Skin epidermis (tissue), 12 donors: ENCODE results near the gene C1QTNF12.

Source experiments
- H3K27ac ChIP-seq, 21 experiments: fragments of 200-600 bp; sonication (generic) in 11 of 21; one replicate each; pipeline ENCODE4 v1.5.0; 2020; ENCODE audit warnings: mild to moderate bottlenecking in 3 of 21, inconsistent platforms in 2 of 21, moderate library complexity in 2 of 21
- H3K4me3 ChIP-seq, 7 experiments: fragments of 200-600 bp; sonication (generic) in 2 of 7; one replicate each; pipeline ENCODE4 v1.5.0; 2020; ENCODE audit warnings: inconsistent platforms in 2 of 7, mild to moderate bottlenecking in 2 of 7, moderate library complexity in 1 of 7

Gene C1QTNF12

GRCh38 chr1:1246577-1247340, at the start of gene C1QTNF12:
Gene C1QTNF12 (minus strand): TSS chr1:1246722. CDS start chr1:1246690, 32 bp downstream.
- peak within 1 kb of the TSS in 2 of 7 experiments; percentile 12 to 34 for H3K4me3 ChIP-seq
- peak within 1 kb of the TSS in 5 of 21 experiments; percentile 8 to 65 (median 51) for H3K27ac ChIP-seq

- no peak overlapping the region for H3K4me3 ChIP-seq
- no peak overlapping the region for H3K27ac ChIP-seq
Observed at GRCh38 chr1:1295154-1295923, 48.8 kb upstream of the C1QTNF12 start.

DNA sequence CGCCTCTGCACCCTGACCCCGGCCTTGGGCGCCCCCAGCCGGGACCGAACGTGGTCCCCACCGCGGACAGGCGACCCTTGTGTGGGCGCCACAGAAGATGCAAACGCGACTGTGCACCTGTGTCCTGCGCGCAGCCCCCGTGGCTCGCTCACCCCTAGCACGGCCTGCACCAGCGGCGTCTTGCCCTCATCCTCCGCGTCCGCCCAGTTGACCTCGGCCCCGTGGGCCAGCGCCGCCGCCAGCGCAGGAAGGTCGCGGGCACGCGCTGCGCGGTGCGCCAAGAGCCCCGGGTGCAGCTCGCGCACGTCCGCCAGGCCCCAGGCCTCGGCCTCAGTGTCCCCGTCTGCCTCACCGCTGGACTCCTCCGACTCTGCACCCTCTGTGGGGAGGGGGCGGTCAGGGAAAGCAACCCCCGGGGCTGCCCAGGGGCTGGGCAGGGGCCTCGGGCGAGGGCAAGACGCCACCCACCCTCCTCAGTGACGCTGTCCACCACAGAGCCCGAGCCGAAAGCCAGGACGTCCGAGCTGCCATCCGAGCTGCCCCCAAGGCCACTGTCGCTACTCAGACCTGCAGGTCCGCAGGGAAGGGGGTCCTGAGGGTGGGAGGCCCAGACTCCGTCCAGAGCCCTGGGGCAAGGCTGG, 47.8 kb upstream of the C1QTNF12 start:
- Histone ChIP-seq H3K27ac (no peak overlapping the region), H3K4me3 (no peak overlapping the region)

GRCh38 chr1:1293263-1294249, 47.0 kb upstream of the C1QTNF12 start:
- H3K27ac ChIP-seq: no peak overlapping the region
- H3K4me3 ChIP-seq: no peak overlapping the region

GRCh38 chr1:1292851-1293250, 46.3 kb upstream of the C1QTNF12 start:
- no peak overlapping the region for H3K27ac ChIP-seq
- no peak overlapping the region for H3K4me3 ChIP-seq

- H3K4me3 ChIP-seq: no peak overlapping the region
- H3K27ac ChIP-seq: no peak overlapping the region
Observed at GRCh38 chr1:1292442-1292779, 45.9 kb upstream of the C1QTNF12 start.

DNA sequence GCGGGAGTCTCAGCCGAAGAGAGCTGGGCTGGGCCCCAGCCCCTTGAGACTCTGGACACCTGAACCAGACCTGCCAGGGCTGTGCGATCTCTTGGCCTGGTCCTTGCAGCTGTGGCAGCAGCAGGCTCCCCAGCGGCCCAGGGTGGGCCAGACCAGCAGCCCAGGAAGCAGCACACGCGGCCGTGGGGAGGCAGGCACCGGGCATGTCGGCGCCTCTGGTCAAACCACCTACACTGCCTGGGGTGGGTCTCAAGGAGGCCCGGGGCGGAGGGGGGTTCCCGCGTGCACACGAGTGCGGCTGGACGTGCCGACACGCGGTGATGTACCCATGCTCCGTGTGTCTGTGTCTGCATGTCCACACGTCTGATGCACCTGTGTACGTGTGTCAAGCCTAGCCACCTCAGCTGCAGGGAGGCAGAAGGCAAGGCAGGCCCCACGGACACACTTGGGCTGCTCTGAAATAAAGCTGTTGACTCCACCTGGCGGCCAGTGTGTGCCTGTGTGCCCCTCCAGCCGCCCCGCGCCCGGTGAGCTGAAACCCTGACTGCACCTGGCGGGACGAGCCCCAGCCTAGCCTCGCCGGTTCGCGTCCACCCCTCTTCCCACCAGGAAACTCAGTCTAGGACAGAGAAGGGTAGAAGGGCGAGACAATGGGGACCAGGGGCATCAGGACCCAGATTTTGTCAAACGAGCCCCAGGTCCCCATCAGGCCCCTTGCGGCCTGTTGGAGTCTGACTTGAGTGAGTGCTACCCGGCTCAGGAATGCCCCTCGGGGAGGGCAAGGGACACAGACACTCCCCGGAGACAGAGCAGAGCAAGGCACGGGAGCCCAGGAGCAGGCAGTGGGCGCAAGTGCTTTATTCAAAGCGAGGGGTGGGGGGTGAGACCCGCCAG, 45.3 kb upstream of the C1QTNF12 start:
- no peak overlapping the region for H3K4me3 ChIP-seq
- no peak overlapping the region for H3K27ac ChIP-seq

DNA sequence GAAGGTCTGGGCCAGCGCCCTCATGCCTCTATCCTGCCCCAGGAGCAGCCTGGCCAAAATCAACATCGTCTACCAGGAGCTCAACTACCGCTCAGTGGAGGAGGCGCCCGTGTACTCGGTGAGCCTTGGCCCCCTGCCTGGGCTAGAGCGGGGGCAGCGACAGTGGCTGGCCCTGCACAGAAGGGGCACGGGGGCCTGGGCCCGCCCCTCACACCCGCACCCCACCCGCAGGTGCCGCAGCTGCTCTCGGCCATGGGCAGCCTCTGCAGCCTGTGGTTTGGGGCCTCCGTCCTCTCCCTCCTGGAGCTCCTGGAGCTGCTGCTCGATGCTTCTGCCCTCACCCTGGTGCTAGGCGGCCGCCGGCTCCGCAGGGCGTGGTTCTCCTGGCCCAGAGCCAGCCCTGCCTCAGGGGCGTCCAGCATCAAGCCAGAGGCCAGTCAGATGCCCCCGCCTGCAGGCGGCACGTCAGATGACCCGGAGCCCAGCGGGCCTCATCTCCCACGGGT, 44.6 kb upstream of the C1QTNF12 start:
- no peak overlapping the region for H3K27ac ChIP-seq
- H3K4me3 ChIP-seq: no peak overlapping the region

GRCh38 chr1:1290238-1290731, 43.8 kb upstream of the C1QTNF12 start:
- H3K27ac ChIP-seq: no peak overlapping the region
- H3K4me3 ChIP-seq: no peak overlapping the region

DNA sequence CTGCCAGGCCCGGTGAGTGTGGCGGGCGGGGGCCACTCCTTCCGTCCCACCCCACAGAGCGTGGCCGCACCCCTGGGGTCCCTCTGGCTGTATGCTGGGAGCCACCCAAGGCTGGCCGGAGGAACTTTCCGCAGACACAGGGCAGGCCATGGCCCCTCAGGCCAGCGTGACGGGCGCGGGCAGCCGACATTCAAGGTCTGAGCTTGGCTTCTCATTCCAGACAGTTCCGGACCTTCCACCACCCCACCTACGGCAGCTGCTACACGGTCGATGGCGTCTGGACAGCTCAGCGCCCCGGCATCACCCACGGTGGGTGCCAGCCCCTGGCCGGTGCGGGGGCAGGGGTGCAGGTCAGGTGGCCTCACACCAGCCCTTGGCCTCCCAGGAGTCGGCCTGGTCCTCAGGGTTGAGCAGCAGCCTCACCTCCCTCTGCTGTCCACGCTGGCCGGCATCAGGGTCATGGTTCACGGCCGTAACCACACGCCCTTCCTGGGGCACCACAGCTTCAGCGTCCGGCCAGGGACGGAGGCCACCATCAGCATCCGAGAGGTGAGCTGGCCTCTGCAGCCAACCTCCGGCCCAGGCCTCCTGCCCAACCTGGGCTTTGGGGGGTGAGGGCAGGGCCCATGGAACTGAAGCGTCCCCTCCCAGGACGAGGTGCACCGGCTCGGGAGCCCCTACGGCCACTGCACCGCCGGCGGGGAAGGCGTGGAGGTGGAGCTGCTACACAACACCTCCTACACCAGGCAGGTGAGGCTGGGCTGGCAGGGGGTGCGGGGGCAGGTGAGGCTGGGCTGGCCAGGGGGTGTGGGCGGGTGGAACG, 41.0 kb upstream of the C1QTNF12 start:
- no peak overlapping the region for H3K4me3 ChIP-seq
- H3K27ac ChIP-seq: no peak overlapping the region

DNA sequence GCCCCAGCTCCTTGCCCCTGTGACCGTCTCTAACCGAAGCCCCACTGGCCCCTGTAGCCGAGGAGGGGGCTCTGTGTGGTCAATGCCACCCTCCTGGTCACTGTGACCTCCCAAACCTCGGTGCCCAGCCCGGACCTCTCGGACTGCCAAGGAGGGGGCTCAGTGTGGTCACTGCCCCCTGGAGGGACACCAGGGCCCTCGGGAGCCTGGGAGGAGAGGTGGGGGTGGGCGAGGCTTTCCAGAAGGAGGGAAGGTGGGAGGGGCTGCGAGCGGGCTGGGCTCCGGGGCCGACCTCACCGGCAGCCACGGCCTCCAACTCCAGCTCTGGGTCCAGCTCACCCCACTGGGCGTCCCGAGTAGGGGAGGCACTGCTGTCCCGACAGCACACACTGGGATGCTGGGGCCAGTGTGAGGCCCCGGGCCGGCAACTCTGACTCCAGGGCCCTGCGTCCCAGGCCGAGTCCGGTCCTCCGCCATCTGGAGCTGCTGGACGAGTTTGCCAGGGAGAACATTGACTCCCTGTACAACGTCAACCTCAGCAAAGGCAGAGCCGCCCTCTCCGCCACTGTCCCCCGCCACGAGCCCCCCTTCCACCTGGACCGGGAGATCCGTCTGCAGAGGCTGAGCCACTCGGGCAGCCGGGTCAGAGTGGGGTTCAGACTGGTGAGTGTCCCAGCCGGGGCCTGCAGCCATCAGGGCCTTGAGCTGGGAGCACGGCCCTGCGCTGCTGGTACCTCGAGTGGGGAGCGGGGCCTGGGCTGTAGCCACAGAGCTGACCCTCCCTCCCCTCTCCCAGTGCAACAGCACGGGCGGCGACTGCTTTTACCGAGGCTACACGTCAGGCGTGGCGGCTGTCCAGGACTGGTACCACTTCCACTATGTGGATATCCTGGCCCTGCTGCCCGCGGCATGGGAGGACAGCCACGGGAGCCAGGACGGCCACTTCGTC, 40.1 kb upstream of the C1QTNF12 start:
- H3K27ac ChIP-seq: no peak overlapping the region
- H3K4me3 ChIP-seq: no peak overlapping the region

GRCh38 chr1:1285611-1286311, 39.2 kb upstream of the C1QTNF12 start:
- no peak overlapping the region for H3K27ac ChIP-seq
- no peak overlapping the region for H3K4me3 ChIP-seq

GRCh38 chr1:1285102-1285571, 38.6 kb upstream of the C1QTNF12 start:
- no peak overlapping the region for H3K4me3 ChIP-seq
- H3K27ac ChIP-seq: no peak overlapping the region

DNA sequence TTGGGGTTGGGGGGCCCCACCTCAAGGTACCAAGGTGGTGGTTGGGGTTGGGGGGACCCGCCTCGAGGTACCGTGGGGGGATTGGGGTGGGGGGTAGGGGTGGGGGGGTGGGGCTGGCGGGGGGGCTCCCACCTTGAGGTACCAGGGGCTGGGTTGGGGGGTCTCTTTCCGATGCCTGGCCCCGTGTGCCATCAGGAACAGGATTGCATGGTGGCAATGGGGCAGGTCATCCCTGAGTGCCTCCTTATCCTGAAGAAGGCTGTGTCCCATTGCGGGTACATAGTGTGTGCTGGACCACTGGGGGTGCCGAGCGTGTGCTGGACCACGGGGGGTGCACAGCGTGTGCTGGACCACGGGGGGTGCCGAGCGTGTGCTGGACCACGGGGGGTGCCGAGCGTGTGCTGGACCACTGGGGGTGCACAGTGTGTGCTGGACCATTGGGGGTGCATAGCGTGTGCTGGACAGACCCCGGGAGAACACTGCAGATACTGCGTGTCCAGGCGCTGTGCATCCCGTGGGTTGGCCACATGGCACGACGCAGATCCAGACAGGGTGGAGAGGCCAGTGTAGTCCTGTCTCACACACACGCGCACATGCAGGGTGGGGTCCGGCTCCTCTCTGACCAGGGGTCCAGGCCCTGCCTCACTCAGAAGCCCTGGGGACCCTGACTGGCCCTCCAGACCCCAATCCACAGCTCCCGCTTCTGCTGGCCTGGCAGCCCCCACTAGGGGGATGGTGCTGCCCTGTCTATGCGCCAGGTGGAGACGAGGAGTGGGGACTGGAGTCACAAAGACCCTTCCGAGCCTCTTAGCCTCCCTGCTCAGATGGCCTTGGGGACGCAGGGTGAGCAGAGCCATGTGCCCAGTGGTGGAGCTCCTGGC, 37.9 kb upstream of the C1QTNF12 start:
- H3K4me3 ChIP-seq: no peak overlapping the region
- H3K27ac ChIP-seq: no peak overlapping the region

- no peak overlapping the region for H3K27ac ChIP-seq
- no peak overlapping the region for H3K4me3 ChIP-seq
Observed at GRCh38 chr1:1283821-1284220, 37.3 kb upstream of the C1QTNF12 start.
